ENCODE results near the gene INHA.

Gene INHA

DNA sequence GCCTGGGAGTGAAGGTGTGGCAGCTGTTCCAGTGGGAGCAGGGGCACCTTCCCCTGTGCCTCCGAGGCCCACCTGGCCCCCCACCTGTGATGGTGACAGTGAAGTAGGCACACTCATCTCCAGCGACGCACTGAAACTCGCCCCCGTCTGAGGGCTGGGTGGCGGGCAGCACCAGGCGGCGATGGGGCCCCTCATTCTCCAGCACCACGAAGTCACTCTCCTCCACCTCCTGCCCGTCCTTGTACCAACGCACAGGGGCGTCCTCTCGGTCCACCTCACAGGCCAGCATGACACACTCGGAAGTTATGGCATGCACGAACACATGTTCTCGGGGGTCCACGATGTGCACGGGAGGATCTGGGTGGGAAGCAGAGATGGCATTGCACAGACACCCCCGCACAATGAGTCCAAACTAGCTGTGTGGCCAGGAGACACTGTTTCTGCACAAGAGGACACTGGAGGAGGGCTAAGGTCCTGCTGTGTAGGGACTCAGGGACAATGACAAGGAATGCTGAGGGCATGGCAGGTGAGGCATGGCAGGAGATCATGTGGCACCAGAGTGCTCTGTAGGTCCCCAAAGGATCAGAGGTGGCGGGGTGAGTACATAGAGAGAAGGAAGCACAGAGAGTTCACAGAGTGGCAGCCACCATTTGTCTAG, 8.7 kb upstream of the INHA start:
- H3K4me3 ChIP-seq (replicated peaks in 1 of 2; ENCODE audit: low read depth in 2 of 2, low read length in 2 of 2): no peak overlapping the region
- DNase-seq (ENCODE audit: low read depth in 2 of 2): no peak
- TF ChIP-seq, protein P1, sequence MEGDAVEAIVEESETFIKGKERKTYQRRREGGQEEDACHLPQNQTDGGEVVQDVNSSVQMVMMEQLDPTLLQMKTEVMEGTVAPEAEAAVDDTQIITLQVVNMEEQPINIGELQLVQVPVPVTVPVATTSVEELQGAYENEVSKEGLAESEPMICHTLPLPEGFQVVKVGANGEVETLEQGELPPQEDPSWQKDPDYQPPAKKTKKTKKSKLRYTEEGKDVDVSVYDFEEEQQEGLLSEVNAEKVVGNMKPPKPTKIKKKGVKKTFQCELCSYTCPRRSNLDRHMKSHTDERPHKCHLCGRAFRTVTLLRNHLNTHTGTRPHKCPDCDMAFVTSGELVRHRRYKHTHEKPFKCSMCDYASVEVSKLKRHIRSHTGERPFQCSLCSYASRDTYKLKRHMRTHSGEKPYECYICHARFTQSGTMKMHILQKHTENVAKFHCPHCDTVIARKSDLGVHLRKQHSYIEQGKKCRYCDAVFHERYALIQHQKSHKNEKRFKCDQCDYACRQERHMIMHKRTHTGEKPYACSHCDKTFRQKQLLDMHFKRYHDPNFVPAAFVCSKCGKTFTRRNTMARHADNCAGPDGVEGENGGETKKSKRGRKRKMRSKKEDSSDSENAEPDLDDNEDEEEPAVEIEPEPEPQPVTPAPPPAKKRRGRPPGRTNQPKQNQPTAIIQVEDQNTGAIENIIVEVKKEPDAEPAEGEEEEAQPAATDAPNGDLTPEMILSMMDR (IDR thresholded peaks at IDR 0.05; ENCODE audit: low read depth, low read length): no peak

DNA sequence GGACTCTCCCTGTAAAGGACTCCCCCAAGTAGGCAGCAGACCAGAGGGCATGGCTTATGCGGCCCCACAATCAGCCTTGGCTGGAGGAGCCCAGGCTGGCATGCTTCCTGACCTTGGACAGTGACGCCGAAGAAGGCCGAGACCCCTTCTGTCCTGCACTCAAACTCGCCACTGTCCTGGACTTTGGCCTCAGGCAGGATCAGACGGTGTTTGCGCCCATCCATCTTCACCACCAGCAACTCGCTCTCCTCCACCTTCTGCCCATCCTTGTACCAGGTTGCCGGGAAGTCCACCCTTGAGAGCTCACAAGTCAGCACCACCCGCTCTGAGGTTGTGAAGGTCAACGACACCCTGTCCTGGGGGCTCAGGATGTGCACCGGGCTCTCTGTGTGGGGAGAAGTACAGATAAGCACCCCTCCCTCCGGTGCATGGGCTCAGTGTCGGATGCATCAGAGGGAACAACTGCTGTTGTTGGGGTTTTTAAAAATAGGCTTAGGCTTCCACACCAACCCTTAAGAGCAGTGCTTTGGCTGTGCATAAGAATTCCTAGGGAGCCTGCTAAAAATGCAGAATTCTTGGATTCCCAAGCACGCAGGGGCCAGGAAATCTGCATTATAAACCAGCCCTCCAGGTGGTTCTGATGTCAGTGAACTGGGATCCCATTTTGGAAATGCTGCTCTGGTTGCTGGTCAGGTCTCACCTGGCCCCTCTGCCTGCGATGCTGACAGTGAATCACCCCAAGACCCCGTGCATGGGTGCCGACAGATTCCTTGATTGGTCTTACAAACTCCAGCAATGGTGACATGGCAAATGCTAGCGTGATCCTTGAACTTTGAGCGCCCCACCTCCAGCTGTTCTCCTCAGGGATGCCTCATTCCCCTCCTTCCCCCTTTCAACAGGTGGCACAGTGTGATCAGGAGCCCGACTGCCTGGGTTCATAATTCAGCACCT, 6.7 kb upstream of the INHA start:
- TF ChIP-seq, protein P1 (IDR thresholded peaks at IDR 0.05; ENCODE audit: low read depth, low read length): no peak
- no peak overlapping the region for H3K4me3 ChIP-seq (replicated peaks in 1 of 2; ENCODE audit: low read depth in 2 of 2, low read length in 2 of 2)
- no peak for DNase-seq (ENCODE audit: low read depth in 2 of 2)

DNA sequence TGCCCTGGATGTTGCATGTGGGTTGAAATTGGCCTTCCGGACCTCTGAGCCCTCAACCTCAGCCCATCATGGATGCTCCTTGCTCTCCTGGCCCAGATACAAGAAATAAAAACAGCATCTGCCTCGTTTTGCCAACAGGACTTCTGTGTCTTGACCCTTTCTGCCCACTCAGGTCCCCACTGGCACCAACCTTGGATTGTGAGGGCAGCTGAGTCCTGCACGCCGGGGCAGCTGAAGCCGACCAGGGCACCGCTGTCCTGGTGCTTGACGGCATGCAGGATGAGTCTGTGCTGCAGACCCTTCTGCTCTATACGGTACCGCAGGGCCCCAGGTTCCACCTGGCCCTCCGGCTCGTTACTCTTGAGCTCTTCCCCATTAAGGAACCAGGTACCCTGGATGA, 5.5 kb upstream of the INHA start:
- no peak overlapping the region for H3K4me3 ChIP-seq (replicated peaks in 1 of 2; ENCODE audit: low read depth in 2 of 2, low read length in 2 of 2)
- no peak for DNase-seq (ENCODE audit: low read depth in 2 of 2)
- TF ChIP-seq, protein P1 (IDR thresholded peaks at IDR 0.05; ENCODE audit: low read depth, low read length): no peak

DNA sequence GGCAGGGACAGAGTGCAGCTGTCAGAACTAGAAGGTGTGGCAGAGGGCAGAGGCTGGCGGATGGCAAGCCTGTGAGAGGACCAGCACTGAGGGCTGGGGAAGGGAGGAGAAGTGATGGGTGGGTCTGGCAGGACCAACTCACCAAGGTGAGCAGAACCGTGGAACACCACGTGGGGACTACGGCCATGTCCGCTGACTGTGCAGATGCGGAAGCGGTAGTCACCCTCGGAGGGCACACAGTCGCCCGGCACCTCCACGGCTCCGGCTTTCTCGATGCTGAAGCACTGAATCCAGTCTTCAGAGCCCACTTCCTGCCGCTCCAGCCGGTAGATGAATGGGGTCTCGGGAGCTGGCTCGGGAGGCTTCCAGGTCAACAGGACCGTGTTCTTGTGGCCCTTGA, 5.0 kb upstream of the INHA start:
- TF ChIP-seq, protein P1 (IDR thresholded peaks at IDR 0.05; ENCODE audit: low read depth, low read length): no peak
- H3K4me3 ChIP-seq (replicated peaks in 1 of 2; ENCODE audit: low read depth in 2 of 2, low read length in 2 of 2): no peak overlapping the region
- DNase-seq (ENCODE audit: low read depth in 2 of 2): no peak

DNA sequence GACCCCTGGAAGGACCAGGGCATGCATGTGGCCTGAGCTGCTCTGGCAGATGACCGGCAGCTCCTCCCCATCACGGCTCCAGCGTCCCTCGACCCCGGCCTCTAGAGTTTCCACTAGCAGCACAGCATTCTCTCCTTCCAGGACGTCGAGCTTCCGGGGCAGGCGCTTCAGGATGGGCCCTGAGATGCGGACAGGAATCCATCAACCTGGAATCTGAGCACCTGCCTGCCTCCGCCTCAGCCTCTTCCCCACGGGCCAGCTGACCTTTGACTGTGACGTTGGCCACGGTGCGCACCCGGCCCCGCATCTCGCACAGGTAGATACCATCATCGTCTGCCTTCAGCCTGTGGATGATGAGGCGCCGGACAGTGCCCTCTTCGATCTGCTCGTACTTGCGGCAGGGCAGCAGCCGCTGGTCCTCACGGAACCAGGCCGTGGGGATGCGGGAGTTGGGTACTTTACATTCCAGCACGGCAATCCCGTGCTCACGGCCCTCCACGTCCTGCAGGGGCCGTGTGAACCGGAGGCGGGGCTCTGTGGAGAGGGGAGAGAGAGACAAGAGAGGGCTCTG, 4.2 kb upstream of the INHA start:
- no peak for DNase-seq (ENCODE audit: low read depth in 2 of 2)
- TF ChIP-seq, protein P1 (IDR thresholded peaks at IDR 0.05; ENCODE audit: low read depth, low read length): no peak
- no peak overlapping the region for H3K4me3 ChIP-seq (replicated peaks in 1 of 2; ENCODE audit: low read depth in 2 of 2, low read length in 2 of 2)

DNA sequence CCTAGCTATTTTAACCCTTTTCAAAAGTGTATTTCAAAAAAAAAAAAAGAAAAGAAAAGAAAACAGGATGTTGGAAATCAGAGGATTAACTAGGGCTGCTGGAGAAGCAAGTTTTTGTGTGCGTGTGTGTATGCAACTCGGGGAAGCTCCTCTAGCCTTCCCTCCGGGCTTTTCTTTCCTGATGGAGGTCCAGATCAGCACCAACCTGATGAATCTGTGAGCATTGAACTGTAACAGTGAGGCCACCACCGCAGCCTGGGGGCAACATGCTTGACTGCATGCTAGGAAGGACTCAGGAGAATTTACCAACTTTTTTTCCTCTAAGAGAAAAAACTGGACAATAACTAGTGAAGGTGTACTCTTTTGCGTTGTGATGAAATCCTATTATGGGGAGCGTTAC, 3.1 kb upstream of the INHA start:
- DNase-seq (ENCODE audit: low read depth in 2 of 2): no peak
- TF ChIP-seq, protein P1 (IDR thresholded peaks at IDR 0.05; ENCODE audit: low read depth, low read length): no peak
- H3K4me3 ChIP-seq (replicated peaks in 1 of 2; ENCODE audit: low read depth in 2 of 2, low read length in 2 of 2): no peak overlapping the region

Data from cardiac fibroblast (primary cell).